ENCODE measurements around the gene PIK3IP1.

The PIK3IP1 gene

DNA sequence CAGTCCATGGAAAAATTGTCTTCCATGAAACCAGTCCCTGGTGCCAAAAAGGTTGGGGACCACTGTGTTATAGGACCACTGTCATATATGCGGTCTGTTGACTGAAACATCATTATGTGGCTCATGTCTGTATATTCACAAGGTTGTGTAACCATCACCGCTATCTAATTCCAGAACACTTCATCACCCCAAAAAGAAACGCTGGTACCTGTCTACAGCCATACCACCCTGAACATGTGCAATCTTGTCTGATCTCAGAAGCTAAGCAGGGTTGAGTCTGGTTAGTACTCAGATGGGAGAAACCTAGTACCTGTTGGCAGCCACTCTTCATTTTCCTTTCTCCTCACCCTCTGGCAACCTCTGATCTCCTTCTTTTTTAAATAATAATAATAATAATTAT lies 12.9 kb upstream of the PIK3IP1 start:
- DNase-seq, result no peak

DNA sequence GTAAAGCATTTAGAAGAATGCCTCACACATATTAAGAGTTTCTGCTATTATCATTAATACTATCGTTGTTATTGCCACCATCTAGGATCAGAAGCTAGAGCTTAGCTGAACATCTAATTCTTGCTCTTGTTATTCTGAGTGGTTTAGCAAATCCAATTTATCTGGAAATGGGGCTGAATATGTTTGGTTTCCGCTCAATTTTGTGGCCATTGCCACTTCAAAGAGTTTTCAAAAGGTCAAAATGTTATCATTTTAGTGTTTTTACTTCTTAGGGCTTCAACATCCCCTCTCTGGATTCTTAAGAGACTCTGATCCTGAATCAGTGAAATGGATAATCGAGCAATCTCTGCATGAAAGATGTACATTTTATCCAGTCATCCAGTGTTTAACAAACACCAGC lies 10.2 kb upstream of the PIK3IP1 start:
- no peak for DNase-seq

DNA sequence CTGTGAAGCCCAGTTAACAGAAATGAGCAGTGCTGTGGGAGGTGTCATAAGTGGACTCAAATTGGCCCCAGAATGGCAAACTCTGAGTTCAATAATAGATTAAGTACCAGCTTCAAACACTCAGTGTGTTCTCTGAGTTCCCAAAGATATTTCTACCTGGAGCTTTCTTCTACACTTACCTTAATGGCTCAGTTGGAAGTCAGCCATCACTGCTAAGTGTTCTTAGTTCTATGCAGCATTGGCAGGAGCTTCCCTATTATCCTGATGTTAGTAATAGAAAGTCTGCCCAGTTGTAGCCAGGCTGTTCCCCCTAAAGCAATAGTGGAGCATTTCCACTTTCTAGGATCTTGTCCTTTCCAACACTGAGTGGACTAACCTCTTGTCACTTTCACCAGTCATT lies 9.7 kb upstream of the PIK3IP1 start:
- no peak for DNase-seq

DNA sequence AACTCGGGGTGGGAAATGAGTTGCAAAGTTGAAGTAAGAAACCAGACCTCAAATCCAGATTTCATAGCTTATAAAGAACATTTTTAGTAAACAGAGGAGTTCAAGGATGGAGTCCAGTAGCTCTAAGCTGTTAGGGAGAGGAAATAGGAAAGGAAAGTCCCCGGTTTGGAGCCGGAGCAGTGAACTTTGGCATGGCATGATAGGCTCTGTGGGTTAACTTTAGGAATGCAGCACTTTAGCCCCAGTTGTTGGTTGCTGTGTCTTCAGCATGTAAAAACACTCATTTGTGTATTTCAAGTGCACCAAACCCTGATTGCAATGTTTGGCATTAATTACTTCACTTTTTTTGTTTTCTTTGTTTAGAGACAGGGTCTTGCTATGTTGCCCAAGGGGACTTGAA lies 8.6 kb upstream of the PIK3IP1 start:
- DNase-seq, result no peak

DNA sequence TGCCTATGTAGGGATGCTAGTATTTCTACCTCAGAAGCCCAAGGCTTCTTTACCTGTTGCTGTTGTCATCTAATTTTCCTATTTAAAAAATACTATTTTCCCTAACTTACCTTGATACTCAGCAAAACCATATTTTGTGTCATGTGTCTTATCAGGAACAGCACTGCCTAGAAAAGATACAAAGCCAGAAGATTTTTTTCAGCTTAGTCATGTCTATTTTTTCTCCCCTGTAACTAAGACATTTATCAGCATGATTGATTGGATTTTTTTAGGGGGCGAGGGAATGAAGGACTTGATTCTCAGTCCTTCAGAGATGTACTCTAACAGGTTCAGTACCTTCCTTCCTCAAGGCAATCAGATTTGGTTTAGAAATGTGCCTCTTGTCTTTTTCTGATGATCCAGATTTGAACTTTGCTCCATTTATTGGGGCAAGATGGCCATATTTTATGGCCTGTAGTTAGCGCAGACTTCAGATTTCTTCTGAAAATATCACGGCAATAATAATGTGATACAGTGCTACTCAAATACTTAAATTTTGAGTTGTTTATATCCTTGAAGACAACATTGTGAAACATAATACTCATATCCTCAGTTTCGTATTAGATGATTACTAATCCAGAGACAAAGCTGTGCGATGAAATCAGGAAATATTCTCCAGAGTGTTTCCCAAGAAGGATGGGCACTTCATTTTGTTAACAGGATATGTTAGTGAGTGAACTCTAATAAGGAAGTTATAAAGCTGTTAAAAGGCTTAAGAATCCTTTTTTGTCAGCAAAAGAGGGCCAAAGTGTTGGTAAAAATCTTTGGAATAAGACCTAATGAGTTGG lies 3.8 kb upstream of the PIK3IP1 start:
- DNase-seq, result peak; percentile 41

DNA sequence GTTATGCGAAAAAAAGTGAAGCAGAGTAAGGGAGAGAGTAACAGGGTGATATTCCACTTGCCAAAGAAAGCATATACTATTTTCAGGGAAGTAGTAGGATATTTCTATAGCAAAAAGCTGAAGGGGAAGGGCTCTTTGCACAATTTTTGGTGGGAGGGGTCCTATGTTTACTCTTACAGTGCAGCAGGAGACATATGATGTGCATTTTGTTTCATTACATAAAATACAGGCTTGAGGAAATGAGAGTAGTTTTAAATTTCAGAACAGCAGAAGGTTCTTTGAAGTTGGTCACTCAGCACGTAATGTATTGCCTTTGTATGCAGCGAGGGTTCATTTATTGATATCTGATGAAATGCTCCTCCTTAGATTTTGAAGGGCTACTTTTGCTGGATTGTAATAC lies 3.1 kb upstream of the PIK3IP1 start:
- no peak for DNase-seq

DNA sequence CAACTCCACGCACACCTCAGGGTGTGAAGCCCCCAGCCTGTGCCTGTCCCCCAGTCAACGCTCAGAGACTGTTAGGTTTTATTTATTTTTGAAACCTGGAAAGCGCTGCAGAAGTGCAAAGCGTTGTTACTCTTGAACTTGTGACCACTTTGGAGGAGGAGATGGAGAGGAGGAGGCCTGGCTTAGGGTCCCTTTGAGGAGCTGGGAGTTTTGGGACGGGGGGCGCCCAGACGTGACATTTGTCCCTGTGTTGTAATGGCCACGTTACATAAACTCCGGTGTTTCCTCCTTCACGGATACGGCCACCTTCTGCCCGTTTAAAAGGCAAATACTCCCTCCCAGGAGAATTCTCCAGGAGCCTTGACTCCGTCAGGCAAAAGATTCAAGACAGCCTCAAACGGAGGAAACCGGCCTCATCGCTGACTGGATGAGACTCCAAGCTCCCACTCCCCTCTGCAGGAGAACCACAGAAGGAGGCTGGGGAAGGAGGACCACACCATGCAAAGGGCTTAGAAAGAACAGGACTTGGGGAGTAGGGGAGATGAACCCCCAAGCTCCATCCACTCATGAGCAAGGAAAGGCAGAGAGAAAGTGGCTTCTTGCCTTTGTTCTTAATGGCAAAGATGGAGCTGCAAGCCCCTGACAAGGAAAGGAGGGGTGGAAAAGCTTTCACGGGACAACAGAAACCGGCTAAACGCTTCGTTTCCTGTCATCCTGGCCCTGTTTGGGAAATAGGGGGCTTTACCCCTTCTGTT lies 630 bp downstream of the PIK3IP1 start:
- peak; percentile 27 for DNase-seq

DNA sequence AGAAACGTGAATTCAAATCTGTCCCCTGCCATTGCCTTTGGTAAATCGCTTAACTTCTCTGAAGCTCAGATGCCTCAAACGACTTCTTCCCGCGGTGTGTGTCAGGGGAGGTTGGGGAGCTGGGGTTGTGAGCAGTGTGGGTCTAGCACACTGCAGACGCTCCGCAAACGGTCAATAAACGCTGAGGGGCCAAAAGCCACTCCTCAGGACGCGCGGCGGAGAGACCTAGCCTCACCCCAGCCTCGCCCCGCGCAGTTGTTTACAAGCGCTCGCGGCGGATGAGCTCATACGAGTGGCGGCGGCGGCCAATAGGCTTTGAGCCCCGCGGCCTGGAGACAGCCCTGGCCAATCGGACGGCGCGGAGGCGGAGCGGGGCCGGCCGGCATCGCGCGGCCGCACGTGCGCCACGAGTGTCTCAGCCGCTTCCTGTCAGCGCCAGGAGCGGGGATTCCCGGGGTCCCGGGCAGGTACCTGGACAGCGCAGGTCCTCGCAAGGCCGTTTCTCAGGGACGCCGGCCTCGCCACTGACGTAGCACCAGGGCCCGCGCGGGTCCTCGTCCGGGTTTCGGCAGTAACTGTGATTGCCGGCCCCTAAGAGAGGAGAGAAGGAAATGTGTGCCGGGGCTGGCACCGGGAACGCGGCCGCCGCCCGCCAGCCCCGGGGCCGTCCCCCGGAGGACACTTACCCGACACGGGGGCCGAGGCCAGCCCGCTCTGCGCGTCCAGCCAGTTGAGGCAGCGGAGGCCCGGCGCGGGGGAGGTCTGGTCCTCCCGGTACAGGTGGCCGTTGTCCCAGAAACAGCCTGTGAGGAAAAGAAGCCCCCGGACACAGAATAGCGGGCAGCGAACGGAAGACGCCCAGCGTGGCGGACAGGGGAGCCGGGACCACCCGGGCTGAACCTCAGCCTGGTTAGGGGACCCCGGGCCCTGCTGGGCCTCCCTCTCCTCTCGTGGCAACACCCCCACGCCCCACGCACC lies 1.5 kb downstream of the PIK3IP1 start:
- DNase-seq, result peak; percentile 90

DNA sequence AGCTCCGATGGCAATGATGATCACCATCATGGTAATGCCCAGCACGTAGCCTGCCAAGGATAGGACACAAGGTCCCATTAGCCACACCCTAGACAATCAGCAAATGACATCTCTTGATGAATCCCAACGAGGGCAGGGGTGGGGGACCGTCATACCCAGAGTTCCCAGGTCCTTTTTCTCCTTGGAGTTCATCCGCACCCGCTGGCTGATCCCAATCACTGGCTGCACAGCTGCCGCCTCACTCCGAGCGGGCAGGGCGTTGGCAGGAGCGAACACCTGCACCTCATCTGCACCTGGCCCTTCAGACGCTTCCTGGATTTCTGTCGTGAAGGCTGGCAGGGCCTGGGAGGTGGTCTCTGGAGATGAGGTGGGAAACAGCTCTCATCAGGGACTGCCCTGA lies 2.9 kb downstream of the PIK3IP1 start:
- no peak for DNase-seq

DNA sequence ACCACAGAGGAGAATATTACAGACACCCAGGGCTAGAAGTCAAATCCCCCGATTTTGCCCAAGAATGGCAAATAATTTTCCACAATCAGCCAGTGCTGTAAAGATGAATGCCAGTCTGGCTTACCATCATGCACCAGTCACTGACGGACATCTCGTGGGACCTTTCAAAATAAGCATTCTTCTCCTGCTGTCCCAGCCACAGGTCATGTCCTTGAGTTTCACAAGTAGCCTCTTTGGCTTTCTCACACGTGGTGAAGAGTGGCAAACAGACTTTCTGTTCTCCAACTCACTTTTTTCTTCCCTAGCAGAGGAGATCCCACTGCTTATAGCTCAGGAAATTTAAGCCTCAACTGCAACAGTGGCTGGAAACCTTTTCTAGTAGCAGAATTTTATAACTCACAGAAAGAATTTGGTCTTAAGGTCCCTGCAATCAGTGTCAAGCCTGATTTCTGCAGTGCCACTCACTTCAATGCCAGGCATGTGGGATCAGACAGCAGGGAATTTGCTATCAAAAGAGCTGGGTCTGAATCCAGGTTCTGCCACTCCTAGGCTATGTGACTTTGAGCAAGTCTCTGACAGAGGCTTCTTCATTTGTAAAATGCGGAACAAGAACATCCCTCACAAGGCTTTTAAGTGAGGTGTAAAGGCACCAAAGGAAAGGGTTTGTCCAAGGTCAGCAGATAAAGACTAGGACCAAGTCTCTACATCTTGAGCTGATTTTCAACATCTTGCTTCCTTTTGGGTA lies 3.6 kb downstream of the PIK3IP1 start:
- no peak for DNase-seq

DNA sequence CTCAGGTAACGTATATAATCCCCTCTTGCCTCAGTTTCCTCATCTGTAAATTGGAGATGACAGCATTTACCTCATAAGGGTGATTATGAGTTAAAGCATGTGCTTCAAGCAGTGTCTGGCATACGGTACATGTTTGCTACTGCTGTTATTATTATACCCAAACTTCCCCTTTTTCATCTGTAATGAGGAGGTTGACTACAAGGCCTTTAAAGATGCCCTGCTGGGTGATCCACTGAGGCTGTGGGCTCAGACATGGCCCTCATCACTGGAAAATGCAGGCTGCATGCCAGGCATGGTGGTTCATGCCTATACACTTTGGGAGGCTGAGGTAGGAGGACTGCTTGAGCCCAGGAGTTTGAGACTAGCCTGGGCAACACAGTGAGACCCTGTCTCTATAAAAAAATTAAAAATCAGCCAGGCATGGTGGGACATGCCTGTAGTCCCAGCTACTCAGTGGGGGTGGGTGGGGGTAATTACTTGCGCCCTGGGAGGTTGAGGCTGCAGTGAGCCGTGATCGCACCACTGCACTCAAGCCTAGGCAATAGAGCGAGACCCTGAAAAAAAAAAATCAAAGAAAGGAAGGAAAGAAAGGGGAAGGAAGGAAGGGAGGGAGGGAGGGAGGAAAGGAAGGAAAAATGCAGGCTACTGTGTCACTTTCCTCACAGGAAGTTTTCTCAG lies 4.3 kb downstream of the PIK3IP1 start:
- no peak for DNase-seq

DNA sequence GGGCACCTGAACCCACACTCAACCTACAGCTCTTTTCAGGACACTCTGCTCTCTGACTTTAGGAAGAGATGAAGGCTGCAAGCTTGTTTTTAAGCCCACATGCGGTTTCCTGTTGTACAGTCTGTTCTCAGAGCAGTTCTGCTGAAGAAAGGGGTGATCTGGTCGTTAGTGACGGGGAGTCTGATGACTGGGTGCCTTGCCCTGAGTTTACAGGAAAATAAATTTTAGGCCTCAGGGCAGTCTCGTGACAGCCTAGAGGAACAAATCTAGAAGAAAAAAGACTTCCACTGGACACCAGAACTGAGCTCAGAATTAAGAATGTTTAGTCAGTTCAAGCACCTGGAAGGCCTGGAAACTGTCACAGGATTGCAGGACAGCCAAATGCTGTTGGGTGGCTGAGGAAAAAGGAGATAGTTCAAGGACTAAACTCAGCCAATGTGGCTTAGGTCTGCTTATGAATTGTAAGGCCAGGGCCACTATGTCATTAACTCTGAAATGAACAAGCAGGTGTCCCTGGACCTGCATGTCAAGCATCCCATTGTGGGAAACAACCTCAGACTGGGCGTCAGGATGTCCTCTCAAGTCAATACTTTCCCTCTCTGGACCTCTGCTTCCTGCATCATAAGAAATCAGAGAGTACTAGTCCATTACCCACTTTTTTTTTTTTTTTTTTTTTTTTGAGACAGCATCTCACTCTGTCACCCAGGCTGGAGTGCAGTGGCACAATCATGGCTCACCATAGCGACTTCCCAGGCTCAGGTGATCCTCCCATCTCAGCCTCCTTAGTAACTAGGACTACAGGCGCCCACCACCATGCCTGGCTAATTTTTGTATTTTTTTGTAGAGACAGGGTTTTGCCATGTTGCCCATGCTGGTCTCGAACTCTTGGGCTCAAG lies 5.7 kb downstream of the PIK3IP1 start:
- no peak for DNase-seq

DNA sequence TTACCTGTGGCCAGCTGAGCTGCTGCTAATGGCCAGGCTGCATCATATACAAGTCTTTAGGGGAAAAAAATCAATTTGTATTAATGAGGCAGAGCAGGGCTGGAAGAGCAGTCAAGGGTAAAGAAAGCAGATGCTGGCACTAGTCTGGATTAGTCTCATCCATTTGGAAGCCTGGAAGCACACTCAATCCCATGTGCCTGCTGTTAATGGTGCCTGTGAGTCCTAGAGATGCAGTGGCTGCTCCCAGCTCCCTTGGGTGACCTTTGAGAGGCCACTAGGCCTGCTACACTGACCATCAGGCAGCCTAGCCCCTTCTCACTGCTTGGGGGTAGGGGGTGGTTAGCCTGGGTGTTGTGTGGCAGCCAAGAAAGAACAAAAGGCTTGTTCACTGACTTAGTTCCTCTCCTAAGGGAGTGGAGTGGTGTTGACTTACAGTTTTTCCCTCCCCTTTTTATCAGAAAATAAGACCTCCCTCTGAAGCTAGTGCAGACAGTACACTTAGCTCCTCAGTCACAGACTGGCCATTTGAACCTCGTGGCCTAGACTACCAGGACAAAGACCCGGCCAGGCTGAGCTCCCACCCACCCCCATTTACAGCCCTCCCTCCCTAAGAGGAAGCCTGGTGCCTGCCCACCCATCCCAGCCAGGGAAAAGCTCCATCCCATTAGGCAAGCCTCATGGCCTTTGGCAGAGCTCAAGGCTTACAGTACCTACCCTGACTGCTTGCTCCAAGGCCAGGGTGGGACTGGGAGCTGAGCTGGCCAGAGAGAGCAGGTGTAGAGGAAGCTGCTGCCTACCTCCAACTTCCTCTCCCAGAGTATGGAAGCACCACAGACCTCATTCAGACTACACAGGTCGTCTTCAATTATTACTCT lies 7.8 kb downstream of the PIK3IP1 start:
- DNase-seq, result no peak

DNA sequence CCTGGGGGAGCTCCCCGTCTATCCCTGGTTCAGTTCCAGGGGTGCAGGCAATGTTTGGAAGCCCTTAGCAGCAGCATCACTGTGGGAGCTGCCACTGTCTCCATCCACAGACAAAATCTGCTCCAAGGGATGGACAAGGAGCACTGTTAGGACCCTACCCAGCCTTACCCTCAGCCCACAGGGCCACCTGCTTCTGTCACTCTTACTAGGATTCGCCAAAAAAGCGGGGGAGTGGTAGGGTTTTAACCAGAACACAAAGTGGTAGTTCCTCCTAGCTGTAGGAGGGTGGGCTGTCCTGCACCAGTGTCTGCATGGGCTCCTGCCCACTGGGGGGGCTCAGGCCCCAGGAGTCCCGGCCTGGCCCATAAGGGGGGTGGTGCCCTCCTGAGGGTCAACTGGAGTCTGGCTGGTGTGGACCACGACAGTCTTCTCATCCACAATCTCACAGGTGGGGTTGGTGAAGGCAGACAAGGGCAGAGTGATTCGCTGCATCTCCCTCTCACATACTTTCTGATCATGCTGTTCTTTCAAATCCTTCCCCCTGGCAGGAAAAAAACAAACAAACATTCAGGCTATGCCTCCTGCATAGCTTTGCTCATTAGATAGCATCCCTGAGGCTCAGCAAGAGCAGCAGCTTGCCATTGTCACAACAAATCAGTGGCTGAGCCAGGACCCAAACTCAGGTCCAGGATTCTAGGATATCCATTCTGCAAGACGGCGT lies 9.4 kb downstream of the PIK3IP1 start:
- no peak for DNase-seq

DNA sequence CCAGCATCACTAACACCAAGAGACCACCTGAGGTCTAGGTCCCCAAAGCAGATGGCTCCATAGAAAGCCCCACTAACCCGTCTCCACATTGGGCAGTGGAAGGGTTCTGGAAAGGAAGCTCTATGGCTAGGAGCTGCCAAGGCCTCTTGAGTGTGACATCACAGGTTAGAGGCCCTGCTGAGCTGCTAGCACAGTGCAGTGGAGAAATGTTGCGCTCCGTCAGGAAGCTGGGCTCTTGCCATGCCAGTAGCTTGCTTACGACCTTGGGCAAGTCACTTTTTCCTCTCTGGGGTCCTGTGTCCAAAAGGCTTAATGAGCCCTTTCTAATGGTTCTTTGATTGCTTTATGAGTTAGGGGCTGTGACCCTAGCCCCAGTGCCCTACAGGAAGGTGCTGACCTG lies 10.6 kb downstream of the PIK3IP1 start:
- no peak for DNase-seq

DNA sequence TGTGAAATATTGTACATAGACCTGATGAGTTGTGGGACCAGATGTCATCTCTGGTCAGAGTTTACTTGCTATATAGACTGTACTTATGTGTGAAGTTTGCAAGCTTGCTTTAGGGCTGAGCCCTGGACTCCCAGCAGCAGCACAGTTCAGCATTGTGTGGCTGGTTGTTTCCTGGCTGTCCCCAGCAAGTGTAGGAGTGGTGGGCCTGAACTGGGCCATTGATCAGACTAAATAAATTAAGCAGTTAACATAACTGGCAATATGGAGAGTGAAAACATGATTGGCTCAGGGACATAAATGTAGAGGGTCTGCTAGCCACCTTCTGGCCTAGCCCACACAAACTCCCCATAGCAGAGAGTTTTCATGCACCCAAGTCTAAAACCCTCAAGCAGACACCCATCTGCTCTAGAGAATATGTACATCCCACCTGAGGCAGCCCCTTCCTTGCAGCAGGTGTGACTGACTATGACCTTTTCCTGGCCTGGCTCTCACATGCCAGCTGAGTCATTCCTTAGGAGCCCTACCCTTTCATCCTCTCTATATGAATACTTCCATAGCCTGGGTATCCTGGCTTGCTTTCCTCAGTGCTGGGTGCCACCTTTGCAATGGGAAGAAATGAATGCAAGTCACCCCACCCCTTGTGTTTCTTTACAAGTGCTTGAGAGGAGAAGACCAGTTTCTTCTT lies 12.3 kb downstream of the PIK3IP1 start:
- DNase-seq, result no peak

DNA sequence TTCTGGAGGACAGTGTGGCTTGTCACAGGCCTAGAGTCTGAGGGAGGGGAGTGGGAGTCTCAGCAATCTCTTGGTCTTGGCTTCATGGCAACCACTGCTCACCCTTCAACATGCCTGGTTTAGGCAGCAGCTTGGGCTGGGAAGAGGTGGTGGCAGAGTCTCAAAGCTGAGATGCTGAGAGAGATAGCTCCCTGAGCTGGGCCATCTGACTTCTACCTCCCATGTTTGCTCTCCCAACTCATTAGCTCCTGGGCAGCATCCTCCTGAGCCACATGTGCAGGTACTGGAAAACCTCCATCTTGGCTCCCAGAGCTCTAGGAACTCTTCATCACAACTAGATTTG lies 13.0 kb downstream of the PIK3IP1 start:
- DNase-seq, result no peak

DNA sequence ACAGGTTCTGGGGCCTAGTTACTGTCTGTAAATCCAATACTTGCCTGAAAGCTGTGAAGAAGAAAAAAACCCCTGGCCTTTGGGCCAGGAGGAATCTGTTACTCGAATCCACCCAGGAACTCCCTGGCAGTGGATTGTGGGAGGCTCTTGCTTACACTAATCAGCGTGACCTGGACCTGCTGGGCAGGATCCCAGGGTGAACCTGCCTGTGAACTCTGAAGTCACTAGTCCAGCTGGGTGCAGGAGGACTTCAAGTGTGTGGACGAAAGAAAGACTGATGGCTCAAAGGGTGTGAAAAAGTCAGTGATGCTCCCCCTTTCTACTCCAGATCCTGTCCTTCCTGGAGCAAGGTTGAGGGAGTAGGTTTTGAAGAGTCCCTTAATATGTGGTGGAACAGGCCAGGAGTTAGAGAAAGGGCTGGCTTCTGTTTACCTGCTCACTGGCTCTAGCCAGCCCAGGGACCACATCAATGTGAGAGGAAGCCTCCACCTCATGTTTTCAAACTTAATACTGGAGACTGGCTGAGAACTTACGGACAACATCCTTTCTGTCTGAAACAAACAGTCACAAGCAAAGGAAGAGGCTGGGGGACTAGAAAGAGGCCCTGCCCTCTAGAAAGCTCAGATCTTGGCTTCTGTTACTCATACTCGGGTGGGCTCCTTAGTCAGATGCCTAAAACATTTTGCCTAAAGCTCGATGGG lies 13.5 kb downstream of the PIK3IP1 start:
- no peak for DNase-seq

Data from EL (cell line).